ENCODE measurements around the gene TMPRSS9.

- TF ChIP-seq CTCF (conservative IDR thresholded peaks at IDR 0.05 in 1 of 2, IDR thresholded peaks at IDR 0.05 in 1 of 2; ENCODE audit: extremely low read depth in 1 of 2, insufficient read depth in 1 of 2, low read depth in 1 of 2, low read length in 2 of 2) (no peak), EZH2 (IDR thresholded peaks at IDR 0.05; ENCODE audit: borderline replicate concordance, low read length) (no peak)
These were observed 31.5 kb upstream of the TMPRSS9 start, which contains the start of the genes LSM7 and SPPL2B for GRCh38 chr19:2328401-2329148.
